Endothelial cell of umbilical vein (primary cell): ENCODE measurements around the gene ZNF385C. TPM values are rescaled to one million over a fixed set of nuclear protein-coding genes. Genes with fewer than 3 reads are reported as not detected.

Source experiments
- BruUV-seq: library from RNA; stranded (reverse); fragments of 400-500 nt; replicated peaks from 2 replicates; lab custom pipeline; 2021; lab: Mats Ljungman, UMichigan
- CTCF ChIA-PET: fragments of 300-600, 350-600 bp; sonication (Branson Sonifier 250); formaldehyde crosslinking; loops from one replicate; lab custom pipeline; 2021; ENCODE audit warnings: antibody characterized with exemption, inconsistent platforms; lab: Charles Lee
- POLR2A ChIA-PET: fragments of 300-600, 350-600 bp; sonication (Branson Sonifier 250); formaldehyde crosslinking; loops from one replicate; lab custom pipeline; 2021; ENCODE audit warnings: antibody characterized with exemption, inconsistent platforms; lab: Charles Lee
- DNase-seq: peaks from one replicate; pipeline ENCODE4 v3.0.0-alpha.2; 2011; ENCODE audit warnings: low read depth, low spot score
- FAIRE-seq: peaks from 2 replicates; lab custom pipeline; 2011; peaks lifted over from hg19 to GRCh38; lab: Jason Lieb, UNC
- H2AFZ ChIP-seq: 2 replicates; pipeline ENCODE4 v1.6.0; 2012; ENCODE audit warnings: low read depth, low read length, control low read depth, inconsistent platforms
- H3K27ac ChIP-seq: 2 replicates; pipeline ENCODE4 v1.5.1; 2011; ENCODE audit warnings: low read depth, mild to moderate bottlenecking, control low read depth, low read length, moderate library complexity; ENCODE audit not compliant: insufficient read depth
- H3K27me3 ChIP-seq, 2 experiments: 2 replicates each; pipeline versions ENCODE4 v1.6.0 to v1.6.1; 2011; ENCODE audit warnings: low read length in 2 of 2, mixed read lengths in 1 of 2; ENCODE audit not compliant: control insufficient read depth in 2 of 2, insufficient read depth in 2 of 2
- H3K36me3 ChIP-seq, 2 experiments: 2 replicates in 1 of 2; 3 replicates in 1 of 2; pipeline ENCODE4 v1.5.1; 2011; ENCODE audit warnings: low read length in 2 of 2, mild to moderate bottlenecking in 1 of 2, moderate library complexity in 1 of 2; ENCODE audit not compliant: control insufficient read depth in 2 of 2, insufficient read depth in 2 of 2; ENCODE audit errors: extremely low read depth in 1 of 2
- H3K4me1 ChIP-seq: 3 replicates; pipeline ENCODE4 v1.5.1; 2011; ENCODE audit warnings: mild to moderate bottlenecking, low read length; ENCODE audit not compliant: control insufficient read depth, insufficient read depth; ENCODE audit errors: extremely low read depth
- H3K4me2 ChIP-seq: 2 replicates; pipeline ENCODE4 v1.6.1; 2011; ENCODE audit warnings: low read length, control low read depth, mixed read lengths; ENCODE audit not compliant: insufficient read depth
- H3K4me3 ChIP-seq, 3 experiments: fragments of 200-600 bp in 1 of 3; sonication (generic), shearing (Covaris generic) in 1 of 3; replicated peaks in 1 of 3; 2 replicates each; pipeline ENCODE4 v1.5.1; 2011 to 2016; ENCODE audit warnings: control low read depth in 3 of 3, low read length in 3 of 3, mild to moderate bottlenecking in 2 of 3, inconsistent platforms in 1 of 3, low read depth in 1 of 3, moderate library complexity in 1 of 3; ENCODE audit not compliant: insufficient read depth in 1 of 3
- H3K79me2 ChIP-seq: 2 replicates; pipeline ENCODE4 v1.6.0; 2012; ENCODE audit warnings: low read length, inconsistent platforms; ENCODE audit not compliant: control insufficient read depth, insufficient read depth
- H3K9ac ChIP-seq: replicated peaks from 2 replicates; pipeline ENCODE3; 2011; ENCODE audit warnings: low read length, control low read depth; ENCODE audit not compliant: insufficient read depth; ENCODE audit errors: extremely low read depth
- H3K9me1 ChIP-seq: replicated peaks from 3 replicates; pipeline ENCODE4 v1.6.0; 2011; ENCODE audit warnings: mild to moderate bottlenecking, low read length; ENCODE audit not compliant: control insufficient read depth, insufficient read depth; ENCODE audit errors: extremely low read depth
- H3K9me3 ChIP-seq: replicated peaks from 2 replicates; pipeline ENCODE4 v1.5.1; 2012; ENCODE audit warnings: low read length, inconsistent platforms; ENCODE audit not compliant: control insufficient read depth, insufficient read depth
- H4K20me1 ChIP-seq: replicated peaks from 2 replicates; pipeline ENCODE3; 2011; ENCODE audit warnings: mild to moderate bottlenecking, low read length; ENCODE audit not compliant: control insufficient read depth, insufficient read depth; ENCODE audit errors: extremely low read depth
- EZH2 ChIP-seq: IDR thresholded peaks from 2 replicates; pipeline ENCODE4 v1.6.1; 2012; ENCODE audit warnings: borderline replicate concordance, low read depth, mild to moderate bottlenecking, moderate library complexity, low read length, inconsistent platforms; ENCODE audit not compliant: severe bottlenecking
- GATA2 ChIP-seq: IDR thresholded peaks from 2 replicates; pipeline ENCODE4 v1.7.0; 2011; ENCODE audit warnings: low read depth, mild to moderate bottlenecking, moderate library complexity, mixed read lengths, low read length; ENCODE audit not compliant: insufficient read length, insufficient read depth
- POLR2A ChIP-seq: IDR thresholded peaks from 2 replicates; pipeline ENCODE4 v1.6.1; 2012; ENCODE audit warnings: low read depth, mild to moderate bottlenecking, control low read depth, low read length
- dilution Hi-C: fragments of 300-500 bp; cut with MboI; formaldehyde crosslinking; loops from one replicate; pipeline ENCODE4 v1.15.0; 2019; ENCODE audit warnings: low sequenced_read_pairs; ENCODE audit not compliant: extremely low pct_ligation_motif_present
- intact Hi-C: fragments of 100-400 bp; cut with micrococcal nuclease; formaldehyde crosslinking; loops from one replicate; pipeline ENCODE4 v1.10.0; 2022
- polyA plus RNA-seq, 4 experiments: library from polyadenylated mRNA; depleted of rRNA in 3 of 4; stranded (reverse) in 3 of 4; unstranded in 1 of 4; fragments of >200 nt; gene quantifications; 2 replicates each; pipeline versions ENCODE4 v1.2.1 to v1.2.3, GENCODE V29; 2011 to 2012; ENCODE audit warnings: missing spikeins in 1 of 4
- total RNA-seq: library from RNA; stranded (reverse); gene quantifications from 2 replicates; pipeline ENCODE4 v1.2.3, GENCODE V29; 2021
- TF ChIP-seq, protein P1 (sequence below), 2 donors: IDR thresholded peaks; 1 replicate in 1 of 2; 2 replicates in 1 of 2; pipeline ENCODE4 v1.5.1; 2011; ENCODE audit warnings: low read length in 2 of 2, mild to moderate bottlenecking in 2 of 2, moderate library complexity in 2 of 2, control low read depth in 1 of 2, inconsistent platforms in 1 of 2, low read depth in 1 of 2; ENCODE audit not compliant: insufficient read depth in 1 of 2; ENCODE audit errors: extremely low read depth in 1 of 2
- TF ChIP-seq, protein P2 (sequence below): IDR thresholded peaks from 2 replicates; pipeline ENCODE4 v1.6.1; 2011; ENCODE audit not compliant: insufficient read depth, insufficient read length

ZNF385C gene
- total and polyA plus RNA-seq, 2 donors (not counting 3 experiments of a cell fraction or from before 2014, with no cell fraction given) = 0.07 TPM; not detected in 1

DNA sequence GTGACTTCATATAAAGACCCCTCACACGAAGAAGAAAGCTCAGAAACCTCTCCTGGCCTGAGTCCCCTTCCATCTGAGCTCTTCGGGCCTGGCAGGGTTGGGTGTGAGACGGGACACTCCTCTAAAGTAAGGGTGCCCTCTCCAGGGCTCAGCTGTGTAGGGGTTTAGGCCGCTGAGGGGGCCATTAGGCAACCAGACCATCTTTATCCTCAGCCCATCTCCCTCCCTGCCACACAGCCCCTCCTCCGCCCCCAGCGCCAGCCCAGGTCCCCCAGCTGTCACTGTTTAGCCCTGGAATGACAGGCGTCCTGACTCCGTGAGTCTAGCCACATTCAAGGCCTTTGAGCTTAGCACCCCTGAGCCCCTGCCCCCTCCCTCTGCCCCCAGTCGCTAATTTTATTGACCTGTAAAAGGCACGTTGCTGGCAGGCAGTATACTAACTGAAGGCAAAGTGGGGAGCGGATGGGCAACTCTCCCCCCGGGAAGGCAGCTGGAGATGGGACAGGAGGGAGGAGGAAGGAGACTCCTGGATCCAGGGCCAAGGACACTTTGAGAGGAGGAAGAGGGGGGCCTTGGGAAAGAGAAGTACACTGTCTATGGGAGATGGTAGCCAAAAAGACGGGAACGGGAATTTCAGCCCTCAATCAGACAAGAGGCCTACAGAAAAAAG, 592 bp upstream of the ZNF385C start:
- POLR2A ChIA-PET = interaction anchor here (0.6 kb wide), 1 partner anchor 133 kb away, joined by 4 read pairs; no protein-coding TSS in a partner anchor
- no peak overlapping the region for H2AFZ ChIP-seq

More for the DNA sequence above, 592 bp upstream of the ZNF385C start:
- no TSS peak for BruUV-seq
- DNase-seq (no peak), FAIRE-seq (no peak)
- H3K27me3 ChIP-seq = peaks cover 14 to 20% of the 10 kb centered on the region in 2 experiments
- H3K9ac ChIP-seq = no peak overlapping the region
- dilution Hi-C loops = no loop called here
- no peaks in the 10 kb centered on the region for H3K79me2 ChIP-seq
- H3K4me2 ChIP-seq = no peak overlapping the region
- H3K4me1 ChIP-seq = peaks cover 5% of the 10 kb centered on the region
- H3K9me1 ChIP-seq = no peaks in the 10 kb centered on the region
- intact Hi-C loops = no loop called here
- H4K20me1 ChIP-seq = no peaks in the 10 kb centered on the region
- H3K4me3 ChIP-seq = no peak overlapping the region
- no peaks in the 10 kb centered on the region for H3K9me3 ChIP-seq
- H3K36me3 ChIP-seq = no peaks in the 10 kb centered on the region
- TF ChIP-seq GATA2 = no peak
- TF ChIP-seq, protein P1, sequence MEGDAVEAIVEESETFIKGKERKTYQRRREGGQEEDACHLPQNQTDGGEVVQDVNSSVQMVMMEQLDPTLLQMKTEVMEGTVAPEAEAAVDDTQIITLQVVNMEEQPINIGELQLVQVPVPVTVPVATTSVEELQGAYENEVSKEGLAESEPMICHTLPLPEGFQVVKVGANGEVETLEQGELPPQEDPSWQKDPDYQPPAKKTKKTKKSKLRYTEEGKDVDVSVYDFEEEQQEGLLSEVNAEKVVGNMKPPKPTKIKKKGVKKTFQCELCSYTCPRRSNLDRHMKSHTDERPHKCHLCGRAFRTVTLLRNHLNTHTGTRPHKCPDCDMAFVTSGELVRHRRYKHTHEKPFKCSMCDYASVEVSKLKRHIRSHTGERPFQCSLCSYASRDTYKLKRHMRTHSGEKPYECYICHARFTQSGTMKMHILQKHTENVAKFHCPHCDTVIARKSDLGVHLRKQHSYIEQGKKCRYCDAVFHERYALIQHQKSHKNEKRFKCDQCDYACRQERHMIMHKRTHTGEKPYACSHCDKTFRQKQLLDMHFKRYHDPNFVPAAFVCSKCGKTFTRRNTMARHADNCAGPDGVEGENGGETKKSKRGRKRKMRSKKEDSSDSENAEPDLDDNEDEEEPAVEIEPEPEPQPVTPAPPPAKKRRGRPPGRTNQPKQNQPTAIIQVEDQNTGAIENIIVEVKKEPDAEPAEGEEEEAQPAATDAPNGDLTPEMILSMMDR (IDR thresholded peaks at IDR 0.05; ENCODE audit: extremely low read depth in 1 of 2, insufficient read depth in 1 of 2, low read depth in 1 of 2, low read length in 2 of 2) = no peak
- TF ChIP-seq, protein P2, sequence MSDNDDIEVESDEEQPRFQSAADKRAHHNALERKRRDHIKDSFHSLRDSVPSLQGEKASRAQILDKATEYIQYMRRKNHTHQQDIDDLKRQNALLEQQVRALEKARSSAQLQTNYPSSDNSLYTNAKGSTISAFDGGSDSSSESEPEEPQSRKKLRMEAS = no peak
- no peak for TF ChIP-seq EZH2
- TF ChIP-seq POLR2A = no peak
- CTCF ChIA-PET = interaction anchor here (1.0 to 1.5 kb wide), 3 partner anchors 31 to 136 kb away, joined by 4 to 8 read pairs (median 5); no protein-coding TSS in a partner anchor
- no peak overlapping the region for H3K27ac ChIP-seq
